ENCODE results near the gene UTP14C. TPM values are rescaled to one million over a fixed set of nuclear protein-coding genes. Genes with fewer than 3 reads are reported as not detected.

UTP14C gene
- total and polyA plus RNA-seq, 2 donors (not counting 3 experiments of a cell fraction or from before 2014, with no cell fraction given): 4.1 to 10.9 TPM

GRCh38 chr13:52061587-52061986, 37.1 kb downstream of the UTP14C start:
- Histone ChIP-seq H3K4me3 (replicated peaks in 1 of 3; ENCODE audit: insufficient read depth in 1 of 3, low read depth in 1 of 3, low read length in 3 of 3) (no peak overlapping the region), H4K20me1 (replicated peaks; ENCODE audit: control insufficient read depth, extremely low read depth, insufficient read depth, low read length) (no peaks in the 10 kb centered on the region), H3K9ac (replicated peaks; ENCODE audit: extremely low read depth, insufficient read depth, low read length) (peak overlapping the region; percentile 27), H3K79me2 (ENCODE audit: control insufficient read depth, insufficient read depth, low read length) (no peaks in the 10 kb centered on the region), H3K27me3 (ENCODE audit: control insufficient read depth in 2 of 2, insufficient read depth in 2 of 2, low read length in 2 of 2) (no peaks in the 10 kb centered on the region), H3K9me3 (replicated peaks; ENCODE audit: control insufficient read depth, insufficient read depth, low read length) (no peaks in the 10 kb centered on the region), H3K27ac (ENCODE audit: insufficient read depth, low read depth, low read length) (peak overlapping the region; percentile 36), H3K9me1 (replicated peaks; ENCODE audit: control insufficient read depth, extremely low read depth, insufficient read depth, low read length) (no peaks in the 10 kb centered on the region), H3K4me1 (ENCODE audit: control insufficient read depth, extremely low read depth, insufficient read depth, low read length) (peaks cover 13% of the 10 kb centered on the region), H2AFZ (ENCODE audit: low read depth, low read length) (no peak overlapping the region), H3K4me2 (ENCODE audit: insufficient read depth, low read length) (peak overlapping the region; percentile 68), H3K36me3 (ENCODE audit: control insufficient read depth in 2 of 2, extremely low read depth in 1 of 2, insufficient read depth in 2 of 2, low read length in 2 of 2) (no peaks in the 10 kb centered on the region)
- CTCF ChIA-PET: interaction anchor here (0.7 to 1.4 kb wide), 9 partner anchors 8 to 174 kb away, joined by 3 to 10 read pairs (median 5); no protein-coding TSS in a partner anchor
- POLR2A ChIA-PET: interaction anchor here (0.9 to 1.4 kb wide), 2 partner anchors 22 to 611 kb away, joined by 3 read pairs; no protein-coding TSS in a partner anchor
- intact Hi-C loops (cut with micrococcal nuclease) (loop anchor here (1.0 kb wide), 1 partner anchor 49 kb away; the partner anchor contains the start of gene ALG11), dilution Hi-C loops (cut with MboI; ENCODE audit: extremely low pct_ligation_motif_present, low sequenced_read_pairs) (no loop called here)
- FAIRE-seq (peak; percentile 72), DNase-seq (ENCODE audit: low read depth, low spot score) (peak; percentile 68)
- no TSS peak for BruUV-seq (replicated peaks)
- TF ChIP-seq GATA2 (IDR thresholded peaks at IDR 0.05; ENCODE audit: insufficient read depth, insufficient read length, low read depth, low read length): no peak
- TF ChIP-seq MYC (IDR thresholded peaks at IDR 0.05; ENCODE audit: low read depth, low read length): no peak
- TF ChIP-seq CTCF (IDR thresholded peaks at IDR 0.05; ENCODE audit: extremely low read depth in 1 of 2, insufficient read depth in 1 of 2, low read depth in 1 of 2, low read length in 2 of 2): no peak
- no peak for TF ChIP-seq MAX (IDR thresholded peaks at IDR 0.05; ENCODE audit: insufficient read depth, insufficient read length)
- no peak for TF ChIP-seq POLR2AphosphoS5 (IDR thresholded peaks at IDR 0.05; ENCODE audit: insufficient read depth, low read depth, low read length)
- TF ChIP-seq EZH2 (IDR thresholded peaks at IDR 0.05; ENCODE audit: borderline replicate concordance, low read depth, low read length, severe bottlenecking): no peak
- TF ChIP-seq POLR2A (IDR thresholded peaks at IDR 0.05; ENCODE audit: low read depth, low read length): no peak
- TF ChIP-seq FOS (IDR thresholded peaks at IDR 0.05; ENCODE audit: borderline replicate concordance, insufficient read depth, low read length): no peak
- TF ChIP-seq JUN (IDR thresholded peaks at IDR 0.05; ENCODE audit: borderline replicate concordance, insufficient read depth, insufficient read length, low read depth): no peak

Measured in endothelial cell of umbilical vein (primary cell).